H1 (cell line): ENCODE data around the gene MYOT. TPM values are rescaled to one million over a fixed set of nuclear protein-coding genes. Genes with fewer than 3 reads are reported as not detected.

Source experiments
- EP300 ChIP-seq, 2 experiments: IDR thresholded peaks; 1 replicate in 1 of 2; 2 replicates in 1 of 2; pipeline ENCODE4 v1.6.1; 2011 to 2012; ENCODE audit warnings: low read depth in 2 of 2, low read length in 2 of 2, mild to moderate bottlenecking in 2 of 2, borderline replicate concordance in 1 of 2, inconsistent platforms in 1 of 2, moderate library complexity in 1 of 2
- EZH2 ChIP-seq: fragments of 200-600 bp; sonication (generic); IDR thresholded peaks from 2 replicates; pipeline ENCODE4 v1.7.1; 2012; ENCODE audit warnings: low read depth, mild to moderate bottlenecking, moderate library complexity, low read length, inconsistent platforms; ENCODE audit not compliant: severe bottlenecking
- HDAC6 ChIP-seq: IDR thresholded peaks from one replicate; pipeline ENCODE4 v1.7.1; 2012; ENCODE audit warnings: low read depth, mild to moderate bottlenecking, inconsistent platforms, low read length, moderate library complexity
- KDM4A ChIP-seq: IDR thresholded peaks from one replicate; pipeline ENCODE4 v1.7.1; 2012; ENCODE audit warnings: low read depth, mild to moderate bottlenecking, moderate library complexity, low read length, inconsistent platforms; ENCODE audit not compliant: severe bottlenecking
- PHF8 ChIP-seq: fragments of 200-600 bp; sonication (generic); conservative IDR thresholded peaks from 2 replicates; pipeline ENCODE4 v1.7.1; 2012; ENCODE audit warnings: low read depth, mild to moderate bottlenecking, inconsistent platforms, low read length, moderate library complexity
- SAP30 ChIP-seq: fragments of 300-600 bp; sonication (generic); IDR thresholded peaks from 2 replicates; pipeline ENCODE4 v1.7.1; 2012; ENCODE audit warnings: low read length, moderate library complexity, mild to moderate bottlenecking, inconsistent platforms; ENCODE audit not compliant: insufficient read depth, insufficient replicate concordance
- TAF7 ChIP-seq: optimal IDR thresholded peaks from 2 replicates; pipeline ENCODE3; 2011; ENCODE audit warnings: low read depth, mild to moderate bottlenecking, inconsistent platforms, low read length, moderate library complexity, borderline replicate concordance
- YY1 ChIP-seq: IDR thresholded peaks from 2 replicates; pipeline ENCODE4 v1.6.1; 2011; ENCODE audit warnings: low read depth, mild to moderate bottlenecking, low read length
- polyA plus RNA-seq, 7 experiments: library from polyadenylated mRNA; depleted of rRNA in 3 of 7; stranded (reverse) in 5 of 7; unstranded in 2 of 7; fragments of >200 nt in 5 of 7; fragments of 200-250 nt in 2 of 7; gene quantifications; 1 replicate in 5 of 7; 2 replicates in 1 of 7; 4 replicates in 1 of 7; pipeline versions ENCODE4 v1.2.1 to v1.2.3, GENCODE V29; 2011 to 2013; ENCODE audit warnings: missing spikeins in 2 of 7, mixed read lengths in 2 of 7
- total RNA-seq: library from RNA; stranded (reverse); fragmentation: NEBNext Ultra II Directional; extraction: Animal tissue kit (Norgen Biotek cat#: 25700); gene quantifications from 2 replicates; pipeline ENCODE4 v1.2.1, GENCODE V29; 2021

The MYOT gene
- total and polyA plus RNA-seq, 2 of the 8 experiments (the other 6 are each of a cell fraction or from before 2014, with no cell fraction given): not detected

GRCh38 chr5:137901011-137901817 is 33.6 kb downstream of the MYOT start (continued):
- no peak for TF ChIP-seq EP300 (IDR thresholded peaks at IDR 0.05; ENCODE audit: borderline replicate concordance in 1 of 2, low read depth in 2 of 2, low read length in 2 of 2)
- no peak for TF ChIP-seq KDM4A
- no peak for TF ChIP-seq PHF8
- TF ChIP-seq TAF7: no peak
- no peak for TF ChIP-seq HDAC6
- TF ChIP-seq EZH2: no peak
- TF ChIP-seq YY1: no peak
- no peak for TF ChIP-seq SAP30
